K562 (cell line): Measurements from ENCODE around the gene PHYKPL. TPM values are rescaled to one million over a fixed set of nuclear protein-coding genes. Genes with fewer than 3 reads are reported as not detected.

Experiments
- CAMTA2 ChIP-seq: fragments of 250-450 bp; sonication (Bioruptor Pico); conservative IDR thresholded peaks from 2 replicates; pipeline ENCODE4 v1.5.1; 2022
- CHCHD3 ChIP-seq: fragments of 250-450 bp; sonication (Bioruptor Pico); IDR thresholded peaks from 2 replicates; pipeline ENCODE4 v2.1.2; 2022; ENCODE audit warnings: mild to moderate bottlenecking
- DPF2 ChIP-seq: fragments of 450-650 bp; IDR thresholded peaks from 2 replicates; pipeline ENCODE4 v1.6.1; 2016
- ETV6 ChIP-seq, 3 experiments: fragments of 150-350 bp in 1 of 3; sonication (generic) in 1 of 3; formaldehyde crosslinking in 1 of 3; IDR thresholded peaks; 2 replicates each; pipeline versions ENCODE4 v1.6.1 to v1.8.0; 2014 to 2022; ENCODE audit warnings: borderline replicate concordance in 2 of 3, low read depth in 2 of 3, antibody characterized with exemption in 1 of 3, low read length in 1 of 3, mild to moderate bottlenecking in 1 of 3, missing genetic modification reagents in 1 of 3
- HOXB6 ChIP-seq: fragments of 250-450 bp; sonication (Bioruptor Pico); IDR thresholded peaks from 2 replicates; pipeline ENCODE4 v1.5.1; 2022; ENCODE audit warnings: mild to moderate bottlenecking, borderline replicate concordance
- RFX5 ChIP-seq: IDR thresholded peaks from 2 replicates; pipeline ENCODE4 v1.6.1; 2011; ENCODE audit warnings: low read depth, mild to moderate bottlenecking, improper control_type of control experiment, low read length
- SMAD1 ChIP-seq: fragments of 150-350 bp; IDR thresholded peaks from 2 replicates; pipeline ENCODE4 v1.6.1; 2014; ENCODE audit warnings: low read length, low read depth; ENCODE audit not compliant: partially characterized antibody
- ZBTB7A ChIP-seq: IDR thresholded peaks from 2 replicates; pipeline ENCODE4 v1.6.1; 2011; ENCODE audit warnings: low read depth, mild to moderate bottlenecking, low read length, moderate library complexity, borderline replicate concordance; ENCODE audit not compliant: control insufficient read depth
- ZNF583 ChIP-seq: fragments of 250-450 bp; sonication (Bioruptor Pico); IDR thresholded peaks from 2 replicates; pipeline ENCODE4 v1.4.0; 2020
- polyA plus RNA-seq, 8 experiments: library from polyadenylated mRNA; depleted of rRNA in 4 of 8; stranded (reverse) in 5 of 8; unstranded in 3 of 8; fragments of >200 nt; fragmentation: Nextera tagmentation in 2 of 8; fragmentation: Illumina TruSeq in 1 of 8; extraction: Ambion mirVana in 2 of 8; extraction: Trizol in 1 of 8; gene quantifications; 2 replicates each; pipeline versions ENCODE4 v1.2.1 to v1.2.3, GENCODE V29; 2011 to 2014; ENCODE audit warnings: inconsistent platforms in 1 of 8, missing spikeins in 1 of 8
- total RNA-seq, 7 experiments: library from RNA; depleted of rRNA in 6 of 7; stranded (reverse); fragments of >200 nt in 6 of 7; fragmentation: Illumina TruSeq in 2 of 7; extraction: Trizol in 2 of 7; gene quantifications; 2 replicates each; pipeline versions ENCODE4 v1.2.1 to v1.2.3, GENCODE V29; 2011 to 2021; ENCODE audit warnings: low replicate concordance in 1 of 7
- TF ChIP-seq, protein P1 (sequence below): fragments of 450-650 bp; IDR thresholded peaks from 2 replicates; pipeline ENCODE4 v1.6.1; 2018; ENCODE audit not compliant: partially characterized antibody
- TF ChIP-seq, protein P2 (sequence below): fragments of 200-600 bp; sonication (generic); IDR thresholded peaks from one replicate; pipeline ENCODE4 v1.6.1; 2012; ENCODE audit warnings: mild to moderate bottlenecking, low read depth, low read length, inconsistent platforms
- TF ChIP-seq, protein P3 (sequence below): fragments of 450-650 bp; formaldehyde crosslinking; conservative IDR thresholded peaks from 2 replicates; pipeline ENCODE4 v1.4.0; 2022; ENCODE audit warnings: mild to moderate bottlenecking, missing genetic modification characterization

The PHYKPL gene
- total and polyA plus RNA-seq, 9 of the 15 experiments (the other 6 are each of a cell fraction or from before 2014, with no cell fraction given): 4.7 to 34.7 (median 18.6) TPM

DNA sequence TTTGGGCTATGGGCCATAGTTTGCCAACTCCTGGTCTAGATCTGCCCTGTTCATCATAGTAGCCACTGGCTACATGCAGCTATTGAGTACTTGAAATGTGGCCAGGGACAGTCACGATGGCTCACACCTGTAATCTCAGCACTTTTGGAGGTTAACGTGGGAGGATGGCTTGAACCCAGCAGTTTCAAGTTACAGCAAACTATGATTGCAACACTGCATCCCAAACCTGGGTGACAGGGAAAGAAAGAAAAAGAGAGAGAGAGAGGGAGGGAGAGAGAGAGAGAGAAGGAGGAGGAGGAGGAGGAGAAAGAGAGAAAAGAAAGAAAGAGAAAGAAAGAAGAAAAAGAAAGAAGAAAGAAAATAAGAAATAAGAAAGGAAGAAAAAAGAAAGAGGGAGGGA is 40.4 kb downstream of the PHYKPL start (continued):
- TF ChIP-seq, protein P1, sequence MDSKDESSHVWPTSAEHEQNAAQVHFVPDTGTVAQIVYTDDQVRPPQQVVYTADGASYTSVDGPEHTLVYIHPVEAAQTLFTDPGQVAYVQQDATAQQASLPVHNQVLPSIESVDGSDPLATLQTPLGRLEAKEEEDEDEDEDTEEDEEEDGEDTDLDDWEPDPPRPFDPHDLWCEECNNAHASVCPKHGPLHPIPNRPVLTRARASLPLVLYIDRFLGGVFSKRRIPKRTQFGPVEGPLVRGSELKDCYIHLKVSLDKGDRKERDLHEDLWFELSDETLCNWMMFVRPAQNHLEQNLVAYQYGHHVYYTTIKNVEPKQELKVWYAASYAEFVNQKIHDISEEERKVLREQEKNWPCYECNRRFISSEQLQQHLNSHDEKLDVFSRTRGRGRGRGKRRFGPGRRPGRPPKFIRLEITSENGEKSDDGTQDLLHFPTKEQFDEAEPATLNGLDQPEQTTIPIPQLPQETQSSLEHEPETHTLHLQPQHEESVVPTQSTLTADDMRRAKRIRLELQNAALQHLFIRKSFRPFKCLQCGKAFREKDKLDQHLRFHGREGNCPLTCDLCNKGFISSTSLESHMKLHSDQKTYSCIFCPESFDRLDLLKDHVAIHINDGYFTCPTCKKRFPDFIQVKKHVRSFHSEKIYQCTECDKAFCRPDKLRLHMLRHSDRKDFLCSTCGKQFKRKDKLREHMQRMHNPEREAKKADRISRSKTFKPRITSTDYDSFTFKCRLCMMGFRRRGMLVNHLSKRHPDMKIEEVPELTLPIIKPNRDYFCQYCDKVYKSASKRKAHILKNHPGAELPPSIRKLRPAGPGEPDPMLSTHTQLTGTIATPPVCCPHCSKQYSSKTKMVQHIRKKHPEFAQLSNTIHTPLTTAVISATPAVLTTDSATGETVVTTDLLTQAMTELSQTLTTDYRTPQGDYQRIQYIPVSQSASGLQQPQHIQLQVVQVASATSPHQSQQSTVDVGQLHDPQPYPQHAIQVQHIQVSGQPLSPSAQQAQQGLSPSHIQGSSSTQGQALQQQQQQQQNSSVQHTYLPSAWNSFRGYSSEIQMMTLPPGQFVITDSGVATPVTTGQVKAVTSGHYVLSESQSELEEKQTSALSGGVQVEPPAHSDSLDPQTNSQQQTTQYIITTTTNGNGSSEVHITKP: no peak
- TF ChIP-seq SMAD1 (no peak), ETV6 (IDR thresholded peaks at IDR 0.05; ENCODE audit: borderline replicate concordance in 1 of 2, low read depth in 2 of 2, low read length in 1 of 2) (no peak), ETV6 (CRISPR knock-in tag; IDR thresholded peaks at IDR 0.05; ENCODE audit: borderline replicate concordance) (no peak), CHCHD3 (no peak), ZNF583 (CRISPR knock-in tag) (no peak), DPF2 (no peak), RFX5 (no peak), HOXB6 (no peak), ZBTB7A (no peak), CAMTA2 (no peak)
- TF ChIP-seq, protein P2, sequence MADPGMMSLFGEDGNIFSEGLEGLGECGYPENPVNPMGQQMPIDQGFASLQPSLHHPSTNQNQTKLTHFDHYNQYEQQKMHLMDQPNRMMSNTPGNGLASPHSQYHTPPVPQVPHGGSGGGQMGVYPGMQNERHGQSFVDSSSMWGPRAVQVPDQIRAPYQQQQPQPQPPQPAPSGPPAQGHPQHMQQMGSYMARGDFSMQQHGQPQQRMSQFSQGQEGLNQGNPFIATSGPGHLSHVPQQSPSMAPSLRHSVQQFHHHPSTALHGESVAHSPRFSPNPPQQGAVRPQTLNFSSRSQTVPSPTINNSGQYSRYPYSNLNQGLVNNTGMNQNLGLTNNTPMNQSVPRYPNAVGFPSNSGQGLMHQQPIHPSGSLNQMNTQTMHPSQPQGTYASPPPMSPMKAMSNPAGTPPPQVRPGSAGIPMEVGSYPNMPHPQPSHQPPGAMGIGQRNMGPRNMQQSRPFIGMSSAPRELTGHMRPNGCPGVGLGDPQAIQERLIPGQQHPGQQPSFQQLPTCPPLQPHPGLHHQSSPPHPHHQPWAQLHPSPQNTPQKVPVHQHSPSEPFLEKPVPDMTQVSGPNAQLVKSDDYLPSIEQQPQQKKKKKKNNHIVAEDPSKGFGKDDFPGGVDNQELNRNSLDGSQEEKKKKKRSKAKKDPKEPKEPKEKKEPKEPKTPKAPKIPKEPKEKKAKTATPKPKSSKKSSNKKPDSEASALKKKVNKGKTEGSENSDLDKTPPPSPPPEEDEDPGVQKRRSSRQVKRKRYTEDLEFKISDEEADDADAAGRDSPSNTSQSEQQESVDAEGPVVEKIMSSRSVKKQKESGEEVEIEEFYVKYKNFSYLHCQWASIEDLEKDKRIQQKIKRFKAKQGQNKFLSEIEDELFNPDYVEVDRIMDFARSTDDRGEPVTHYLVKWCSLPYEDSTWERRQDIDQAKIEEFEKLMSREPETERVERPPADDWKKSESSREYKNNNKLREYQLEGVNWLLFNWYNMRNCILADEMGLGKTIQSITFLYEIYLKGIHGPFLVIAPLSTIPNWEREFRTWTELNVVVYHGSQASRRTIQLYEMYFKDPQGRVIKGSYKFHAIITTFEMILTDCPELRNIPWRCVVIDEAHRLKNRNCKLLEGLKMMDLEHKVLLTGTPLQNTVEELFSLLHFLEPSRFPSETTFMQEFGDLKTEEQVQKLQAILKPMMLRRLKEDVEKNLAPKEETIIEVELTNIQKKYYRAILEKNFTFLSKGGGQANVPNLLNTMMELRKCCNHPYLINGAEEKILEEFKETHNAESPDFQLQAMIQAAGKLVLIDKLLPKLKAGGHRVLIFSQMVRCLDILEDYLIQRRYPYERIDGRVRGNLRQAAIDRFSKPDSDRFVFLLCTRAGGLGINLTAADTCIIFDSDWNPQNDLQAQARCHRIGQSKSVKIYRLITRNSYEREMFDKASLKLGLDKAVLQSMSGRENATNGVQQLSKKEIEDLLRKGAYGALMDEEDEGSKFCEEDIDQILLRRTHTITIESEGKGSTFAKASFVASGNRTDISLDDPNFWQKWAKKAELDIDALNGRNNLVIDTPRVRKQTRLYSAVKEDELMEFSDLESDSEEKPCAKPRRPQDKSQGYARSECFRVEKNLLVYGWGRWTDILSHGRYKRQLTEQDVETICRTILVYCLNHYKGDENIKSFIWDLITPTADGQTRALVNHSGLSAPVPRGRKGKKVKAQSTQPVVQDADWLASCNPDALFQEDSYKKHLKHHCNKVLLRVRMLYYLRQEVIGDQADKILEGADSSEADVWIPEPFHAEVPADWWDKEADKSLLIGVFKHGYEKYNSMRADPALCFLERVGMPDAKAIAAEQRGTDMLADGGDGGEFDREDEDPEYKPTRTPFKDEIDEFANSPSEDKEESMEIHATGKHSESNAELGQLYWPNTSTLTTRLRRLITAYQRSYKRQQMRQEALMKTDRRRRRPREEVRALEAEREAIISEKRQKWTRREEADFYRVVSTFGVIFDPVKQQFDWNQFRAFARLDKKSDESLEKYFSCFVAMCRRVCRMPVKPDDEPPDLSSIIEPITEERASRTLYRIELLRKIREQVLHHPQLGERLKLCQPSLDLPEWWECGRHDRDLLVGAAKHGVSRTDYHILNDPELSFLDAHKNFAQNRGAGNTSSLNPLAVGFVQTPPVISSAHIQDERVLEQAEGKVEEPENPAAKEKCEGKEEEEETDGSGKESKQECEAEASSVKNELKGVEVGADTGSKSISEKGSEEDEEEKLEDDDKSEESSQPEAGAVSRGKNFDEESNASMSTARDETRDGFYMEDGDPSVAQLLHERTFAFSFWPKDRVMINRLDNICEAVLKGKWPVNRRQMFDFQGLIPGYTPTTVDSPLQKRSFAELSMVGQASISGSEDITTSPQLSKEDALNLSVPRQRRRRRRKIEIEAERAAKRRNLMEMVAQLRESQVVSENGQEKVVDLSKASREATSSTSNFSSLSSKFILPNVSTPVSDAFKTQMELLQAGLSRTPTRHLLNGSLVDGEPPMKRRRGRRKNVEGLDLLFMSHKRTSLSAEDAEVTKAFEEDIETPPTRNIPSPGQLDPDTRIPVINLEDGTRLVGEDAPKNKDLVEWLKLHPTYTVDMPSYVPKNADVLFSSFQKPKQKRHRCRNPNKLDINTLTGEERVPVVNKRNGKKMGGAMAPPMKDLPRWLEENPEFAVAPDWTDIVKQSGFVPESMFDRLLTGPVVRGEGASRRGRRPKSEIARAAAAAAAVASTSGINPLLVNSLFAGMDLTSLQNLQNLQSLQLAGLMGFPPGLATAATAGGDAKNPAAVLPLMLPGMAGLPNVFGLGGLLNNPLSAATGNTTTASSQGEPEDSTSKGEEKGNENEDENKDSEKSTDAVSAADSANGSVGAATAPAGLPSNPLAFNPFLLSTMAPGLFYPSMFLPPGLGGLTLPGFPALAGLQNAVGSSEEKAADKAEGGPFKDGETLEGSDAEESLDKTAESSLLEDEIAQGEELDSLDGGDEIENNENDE: no peak
- TF ChIP-seq, protein P3, sequence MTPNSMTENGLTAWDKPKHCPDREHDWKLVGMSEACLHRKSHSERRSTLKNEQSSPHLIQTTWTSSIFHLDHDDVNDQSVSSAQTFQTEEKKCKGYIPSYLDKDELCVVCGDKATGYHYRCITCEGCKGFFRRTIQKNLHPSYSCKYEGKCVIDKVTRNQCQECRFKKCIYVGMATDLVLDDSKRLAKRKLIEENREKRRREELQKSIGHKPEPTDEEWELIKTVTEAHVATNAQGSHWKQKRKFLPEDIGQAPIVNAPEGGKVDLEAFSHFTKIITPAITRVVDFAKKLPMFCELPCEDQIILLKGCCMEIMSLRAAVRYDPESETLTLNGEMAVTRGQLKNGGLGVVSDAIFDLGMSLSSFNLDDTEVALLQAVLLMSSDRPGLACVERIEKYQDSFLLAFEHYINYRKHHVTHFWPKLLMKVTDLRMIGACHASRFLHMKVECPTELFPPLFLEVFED (CRISPR knock-in tag): no peak
